Mucosa of descending colon (tissue), 3 donors: ENCODE data around the gene IGSF3. TPM values are rescaled to one million over a fixed set of nuclear protein-coding genes. Genes with fewer than 3 reads are reported as not detected.
A peak's percentile ranks its signal among the peaks of the same experiment; 100 is the strongest.

Source experiments
- ATAC-seq: fragments of 200-7000 bp; cut with Tn5 transposase; one replicate; pipeline ENCODE4 v1.9.1; 2020; ENCODE audit warnings: mild to moderate bottlenecking, moderate library complexity
- DNase-seq, 3 donors: peaks; one replicate each; pipeline ENCODE4 v3.0.0-alpha.2; 2020
- H3K36me3 ChIP-seq: fragments of 200-600 bp; one replicate; pipeline ENCODE4 v1.8.0; 2021; ENCODE audit warnings: low read depth, mild to moderate bottlenecking
- H3K4me1 ChIP-seq: fragments of 200-600 bp; one replicate; pipeline ENCODE4 v1.8.0; 2021; ENCODE audit warnings: low read depth, mild to moderate bottlenecking
- H3K4me3 ChIP-seq: fragments of 200-600 bp; one replicate; pipeline ENCODE4 v1.8.0; 2021; ENCODE audit warnings: mild to moderate bottlenecking
- H3K9me3 ChIP-seq: fragments of 200-600 bp; one replicate; pipeline ENCODE4 v1.8.0; 2021; ENCODE audit warnings: mild to moderate bottlenecking
- CTCF ChIP-seq: fragments of 200-600 bp; IDR thresholded peaks from one replicate; pipeline ENCODE4 v1.8.0; 2022; ENCODE audit warnings: antibody characterized with exemption, mild to moderate bottlenecking
- intact Hi-C, 2 donors: fragments of 100-400 bp; cut with DNase I in 1 of 2; cut with micrococcal nuclease in 1 of 2; formaldehyde crosslinking; loops; one replicate each; pipeline versions ENCODE4 v1.11.0 to v1.11.1; 2022; cut with DNase I, micrococcal nuclease
- long read RNA-seq, 2 donors: library from polyadenylated mRNA; unstranded; transcript quantifications; one replicate each; pipeline ENCODE4 v2.0.0, GENCODE V29; 2019 to 2021
- total RNA-seq, 3 donors: library from RNA; stranded (reverse); fragmentation: NEBNext Ultra II Directional in 2 of 3; extraction: Animal tissue kit (Norgen Biotek cat#: 25700) in 2 of 3; gene quantifications; one replicate each; pipeline versions ENCODE4 v1.2.1 to v1.2.4, GENCODE V29; 2021 to 2023
- donor health status: DM: no; HTN: no; CAD: no; lungs with moderate emphysema.
- donor health status: DM: no; HTN: no; CAD: no.
- donor health status: DM: no; HTN: yes; CAD: no.

Gene IGSF3
- total RNA-seq, result 10 to 100 TPM; 20.9 to 35.4 (median 27.4) TPM
- long read RNA-seq, donor 1, full-length matches to known transcripts, result 1 of 12 reads
- long read RNA-seq, donor 1, partial matches to known transcripts, result 9 of 12 reads
- long read RNA-seq, donor 1, other reads (novel, unspliced or antisense), result 2 of 12 reads
- long read RNA-seq, donor 2, partial matches to known transcripts, result 0 of 3 reads
- long read RNA-seq, donor 2, other reads (novel, unspliced or antisense), result 3 of 3 reads

- H3K9me3 ChIP-seq, result no peaks in the 10 kb centered on the region
- H3K36me3 ChIP-seq, result no peaks in the 10 kb centered on the region
- intact Hi-C loops, result no loop called here
- H3K4me3 ChIP-seq, result peak within 1 kb of the TSS; percentile 27
- ATAC-seq, result peak; percentile 90
- DNase-seq, result peak; percentile 84 to 90 (median 87)
- TF ChIP-seq CTCF, result no peak
- peaks cover 11% of the 10 kb centered on the region for H3K4me1 ChIP-seq
Measured at GRCh38 chr1:116667575-116668105, at the start of gene IGSF3. Gene IGSF3 (minus strand): TSS chr1:116667733. CDS start chr1:116666326, 1,407 bp downstream.

- ATAC-seq, result peak; percentile 23
Measured at GRCh38 chr1:116717318-116717717, 49.8 kb upstream of the IGSF3 start.

GRCh38 chr1:116716391-116716790 lies 48.9 kb upstream of the IGSF3 start:
- Histone ChIP-seq H3K36me3 (no peaks in the 10 kb centered on the region), H3K9me3 (no peaks in the 10 kb centered on the region), H3K4me1 (no peaks in the 10 kb centered on the region), H3K4me3 (no peak overlapping the region)
- ATAC-seq (no peak), DNase-seq (no peak)
- intact Hi-C loops, result no loop called here
- no peak for TF ChIP-seq CTCF

More at GRCh38 chr1:116717318-116717717, 49.8 kb upstream of the IGSF3 start:
- intact Hi-C loops, result no loop called here
- Histone ChIP-seq H3K9me3 (no peaks in the 10 kb centered on the region), H3K36me3 (no peaks in the 10 kb centered on the region), H3K4me3 (no peak overlapping the region), H3K4me1 (no peaks in the 10 kb centered on the region)
- no peak for DNase-seq
- no peak for TF ChIP-seq CTCF

- TF ChIP-seq CTCF, result no peak
- H3K9me3 ChIP-seq, result no peaks in the 10 kb centered on the region
- intact Hi-C loops, result no loop called here
Measured at GRCh38 chr1:116713474-116713873, 45.9 kb upstream of the IGSF3 start.

GRCh38 chr1:116712510-116712909 lies 45.0 kb upstream of the IGSF3 start:
- DNase-seq, result no peak
- Histone ChIP-seq H3K4me3 (no peak overlapping the region), H3K9me3 (no peaks in the 10 kb centered on the region), H3K36me3 (no peaks in the 10 kb centered on the region), H3K4me1 (no peaks in the 10 kb centered on the region)
- TF ChIP-seq CTCF, result no peak
- ATAC-seq, result no peak
- intact Hi-C loops, result no loop called here

More at GRCh38 chr1:116713474-116713873, 45.9 kb upstream of the IGSF3 start:
- no peak overlapping the region for H3K4me3 ChIP-seq
- no peaks in the 10 kb centered on the region for H3K36me3 ChIP-seq
- H3K4me1 ChIP-seq, result no peaks in the 10 kb centered on the region
- DNase-seq, result no peak
- ATAC-seq, result no peak
